CMK (cell line): ENCODE results near the gene TMEM63B.
A peak's percentile ranks its signal among the peaks of the same experiment; 100 is the strongest.
"Not testable (repeated sequence)": the region's sequence is repeated elsewhere in the genome, so short reads cannot be mapped to it uniquely, and the experiment has no call there.

ENCODE experiments used
- DNase-seq: peaks from one replicate; pipeline ENCODE4 v3.0.0-alpha.2; 2010; ENCODE audit warnings: low read depth

Gene TMEM63B

GRCh38 chr6:44117397-44118128 is 9.8 kb upstream of the TMEM63B start:
- no peak for DNase-seq

DNA sequence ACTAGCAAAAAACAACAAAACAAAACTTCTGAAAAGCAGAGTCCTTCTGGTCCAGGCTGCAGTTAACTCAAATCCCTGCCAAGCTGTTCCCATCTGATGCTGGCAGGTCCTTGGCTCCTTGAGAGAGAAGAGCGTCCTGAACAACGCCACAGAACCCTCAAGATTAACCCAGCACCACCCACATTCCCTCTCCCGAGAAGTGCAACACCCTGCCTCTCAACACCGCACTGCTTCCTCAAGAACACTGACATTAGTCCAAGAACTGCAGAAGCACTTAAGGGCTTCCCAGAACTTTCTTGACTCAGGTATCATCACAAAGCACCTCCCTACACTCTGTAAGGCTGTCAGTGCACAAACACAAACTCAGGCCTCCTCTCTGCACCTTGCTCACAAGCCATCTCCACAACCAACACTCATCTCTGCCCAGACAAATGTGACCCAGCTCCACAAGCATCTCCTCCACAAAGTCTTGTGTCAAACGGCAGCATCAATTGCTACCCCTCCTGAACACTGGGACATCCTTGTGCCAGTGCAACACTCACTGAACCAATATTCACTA is 7.6 kb upstream of the TMEM63B start:
- no peak for DNase-seq

DNA sequence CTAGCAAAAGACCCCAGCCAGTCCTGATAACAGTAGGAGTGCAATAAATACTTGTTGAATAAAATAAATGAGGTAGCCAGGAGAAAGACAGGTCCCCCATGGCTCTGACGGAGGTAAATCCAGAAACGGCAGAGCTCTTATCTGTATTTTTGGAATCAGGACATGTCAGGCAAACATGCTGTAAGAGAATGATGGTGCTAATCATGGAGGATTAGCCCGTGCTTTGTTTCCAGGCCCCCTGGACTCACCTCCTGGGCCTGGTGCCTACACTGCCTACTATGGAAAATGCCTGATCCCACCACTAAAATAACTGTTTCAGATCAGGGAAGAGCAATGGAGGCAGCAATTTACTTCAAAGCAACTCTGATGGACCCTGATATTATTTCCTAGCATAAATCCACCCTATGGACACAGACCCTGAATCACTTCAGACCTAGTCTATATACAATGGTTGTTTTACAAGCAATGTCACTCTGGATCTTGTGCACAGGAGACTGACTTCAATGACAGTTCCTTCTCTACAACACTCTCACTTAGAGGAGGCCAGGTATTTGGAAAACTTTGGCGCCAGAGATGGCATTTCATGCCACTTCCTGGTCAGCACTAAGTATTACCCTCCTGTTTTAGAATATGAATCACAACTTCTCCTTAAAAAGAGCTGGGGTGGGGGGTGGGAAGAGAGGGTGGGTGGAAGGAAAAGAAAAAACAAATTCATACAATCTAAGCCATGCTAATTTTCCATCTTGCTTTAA is 6.5 kb upstream of the TMEM63B start:
- DNase-seq: no peak

DNA sequence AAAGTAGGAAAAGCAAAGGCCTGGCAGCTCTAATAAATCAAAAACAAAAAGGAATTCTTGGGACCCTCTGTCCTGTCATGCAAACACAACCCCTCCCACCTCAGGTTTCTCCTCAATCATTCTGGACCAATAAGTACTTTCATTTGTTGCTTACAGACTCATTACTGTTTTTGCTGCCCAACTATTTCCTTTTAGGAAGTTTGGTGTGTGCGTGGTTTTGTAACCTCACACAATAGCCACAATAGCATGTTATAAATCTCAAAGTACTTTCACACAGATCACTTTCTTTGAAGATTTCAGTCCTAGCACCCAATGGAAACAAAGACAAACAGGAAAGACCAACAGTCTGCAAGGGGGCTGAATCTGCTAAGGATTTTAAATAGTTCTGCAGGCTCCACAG is 4.6 kb upstream of the TMEM63B start:
- no peak for DNase-seq

DNA sequence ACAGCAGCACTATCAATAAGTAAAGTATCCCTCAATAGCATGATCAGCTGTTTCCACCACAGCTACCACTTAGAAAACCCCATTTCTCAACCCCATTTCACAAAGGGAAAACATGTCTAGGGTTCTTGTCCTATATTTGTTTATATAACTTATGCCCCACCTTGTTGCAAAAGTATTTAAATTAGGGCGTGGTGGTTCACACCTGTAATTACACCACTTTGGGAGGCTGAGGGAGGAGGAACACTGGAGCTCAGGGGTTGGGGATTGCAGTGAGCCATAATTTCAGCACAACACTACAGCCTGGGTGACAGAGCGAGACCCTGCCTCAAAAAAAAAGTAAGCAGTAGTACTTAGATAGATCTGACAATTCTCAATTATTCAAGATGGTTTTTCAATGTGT is 3.8 kb upstream of the TMEM63B start:
- no peak for DNase-seq

- DNase-seq: peak; percentile 50
Measured at GRCh38 chr6:44126320-44127149, 819 bp upstream of the TMEM63B start.

DNA sequence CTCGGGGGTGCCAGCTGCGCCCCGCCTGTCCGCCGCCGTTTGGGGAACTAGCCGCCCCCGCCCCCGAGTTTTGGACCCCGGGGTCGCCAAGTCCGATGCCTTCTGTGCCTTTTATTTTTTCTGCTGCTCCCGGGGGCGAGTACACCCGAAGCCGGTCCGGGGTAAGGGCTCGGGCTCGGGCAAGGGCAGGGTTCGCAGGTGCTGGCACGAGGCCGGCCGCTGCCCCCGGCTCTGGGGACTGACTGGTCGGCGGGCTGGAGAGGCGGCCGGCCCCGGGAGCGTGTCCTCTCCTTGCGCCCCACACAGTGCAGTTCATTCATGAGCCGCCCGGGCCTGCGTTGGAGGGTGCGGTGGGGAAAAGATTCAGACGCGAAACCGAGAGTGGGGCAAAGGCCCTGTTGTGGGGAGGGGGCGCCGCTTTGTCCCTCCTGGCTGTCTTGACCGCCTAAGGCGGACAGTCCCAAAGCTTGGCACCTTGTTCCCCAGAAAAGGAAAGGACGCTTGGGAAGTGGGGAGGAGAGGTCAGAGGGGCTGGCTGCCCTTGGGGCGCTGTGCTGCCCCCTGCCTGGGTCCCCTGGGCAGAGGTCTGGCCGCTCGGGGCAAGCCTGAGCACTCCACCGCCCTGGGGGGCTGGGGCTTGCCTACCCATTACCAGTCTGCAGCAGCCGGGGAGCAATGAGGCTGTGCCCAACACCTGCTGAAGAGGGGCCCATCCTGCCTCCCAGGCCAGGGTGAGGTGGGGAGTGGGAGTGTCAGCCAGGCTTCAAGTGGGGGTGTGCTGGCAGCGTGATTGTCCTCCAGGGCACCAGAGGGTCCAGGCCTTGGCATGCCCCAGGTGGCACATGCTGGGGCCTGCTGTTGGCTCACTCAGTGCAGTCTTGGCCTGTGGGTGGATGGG is 915 bp downstream of the TMEM63B start:
- DNase-seq: no peak

DNA sequence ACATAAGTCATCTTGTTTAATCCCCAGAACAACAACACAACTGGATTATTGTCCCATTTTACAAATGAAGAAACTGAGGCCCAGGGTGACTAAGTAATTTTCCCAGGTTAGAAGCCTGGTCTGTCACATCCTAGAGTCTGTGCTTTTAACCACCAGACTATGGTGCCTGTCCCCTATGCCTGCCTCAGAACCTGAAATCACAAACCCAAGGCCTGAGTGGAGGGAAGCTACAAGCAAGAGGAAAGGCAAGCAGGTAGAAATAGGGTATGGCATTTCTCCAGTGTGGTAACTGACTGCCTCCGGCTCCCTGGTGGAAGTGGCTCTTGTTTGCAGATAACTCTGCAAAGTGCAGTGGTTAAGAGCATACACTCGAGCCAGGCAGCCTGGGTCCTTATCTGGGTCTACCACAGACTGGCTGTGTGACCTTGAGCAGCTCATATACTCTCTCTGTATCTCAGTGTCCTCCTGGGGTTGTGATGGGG is 2.5 kb downstream of the TMEM63B start:
- no peak for DNase-seq

DNA sequence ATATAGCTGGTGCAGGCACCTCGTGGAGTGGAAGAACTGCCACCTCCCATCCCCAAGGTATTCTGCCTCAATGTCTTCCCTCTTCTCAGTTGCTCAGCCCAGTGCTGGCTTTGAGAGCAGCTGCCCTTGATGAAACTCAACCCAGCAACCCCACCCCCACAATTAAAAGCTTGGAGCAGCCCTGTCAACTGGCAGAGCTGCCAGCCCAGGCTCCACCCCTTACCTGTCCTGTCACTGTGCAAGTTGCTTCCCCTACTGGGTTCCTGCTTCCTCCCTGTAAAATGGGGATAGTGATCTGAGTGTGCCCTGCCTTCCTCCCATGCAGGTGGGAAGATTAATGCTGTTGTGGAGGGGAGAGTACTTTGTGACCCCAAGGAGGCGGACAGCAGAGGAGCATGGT is 4.5 kb downstream of the TMEM63B start:
- DNase-seq: no peak

DNA sequence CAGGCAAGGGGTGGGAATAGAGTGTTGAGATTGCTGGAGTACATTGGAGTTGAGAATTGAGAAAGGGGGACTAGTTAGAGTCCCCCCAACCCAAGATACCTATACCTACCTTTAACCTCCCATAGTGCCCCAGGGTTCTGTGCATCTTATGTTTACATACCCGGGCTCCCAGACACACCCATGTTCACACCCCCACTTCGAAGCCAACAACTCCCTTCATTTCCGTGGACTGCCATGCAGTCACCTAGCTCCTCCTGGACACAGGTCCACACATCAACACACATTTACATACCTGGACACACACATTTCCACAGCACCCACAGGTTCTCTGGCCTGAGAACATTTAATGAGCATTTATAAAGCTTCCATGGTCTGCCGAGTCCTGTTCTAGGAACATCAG is 5.1 kb downstream of the TMEM63B start:
- no peak for DNase-seq

DNA sequence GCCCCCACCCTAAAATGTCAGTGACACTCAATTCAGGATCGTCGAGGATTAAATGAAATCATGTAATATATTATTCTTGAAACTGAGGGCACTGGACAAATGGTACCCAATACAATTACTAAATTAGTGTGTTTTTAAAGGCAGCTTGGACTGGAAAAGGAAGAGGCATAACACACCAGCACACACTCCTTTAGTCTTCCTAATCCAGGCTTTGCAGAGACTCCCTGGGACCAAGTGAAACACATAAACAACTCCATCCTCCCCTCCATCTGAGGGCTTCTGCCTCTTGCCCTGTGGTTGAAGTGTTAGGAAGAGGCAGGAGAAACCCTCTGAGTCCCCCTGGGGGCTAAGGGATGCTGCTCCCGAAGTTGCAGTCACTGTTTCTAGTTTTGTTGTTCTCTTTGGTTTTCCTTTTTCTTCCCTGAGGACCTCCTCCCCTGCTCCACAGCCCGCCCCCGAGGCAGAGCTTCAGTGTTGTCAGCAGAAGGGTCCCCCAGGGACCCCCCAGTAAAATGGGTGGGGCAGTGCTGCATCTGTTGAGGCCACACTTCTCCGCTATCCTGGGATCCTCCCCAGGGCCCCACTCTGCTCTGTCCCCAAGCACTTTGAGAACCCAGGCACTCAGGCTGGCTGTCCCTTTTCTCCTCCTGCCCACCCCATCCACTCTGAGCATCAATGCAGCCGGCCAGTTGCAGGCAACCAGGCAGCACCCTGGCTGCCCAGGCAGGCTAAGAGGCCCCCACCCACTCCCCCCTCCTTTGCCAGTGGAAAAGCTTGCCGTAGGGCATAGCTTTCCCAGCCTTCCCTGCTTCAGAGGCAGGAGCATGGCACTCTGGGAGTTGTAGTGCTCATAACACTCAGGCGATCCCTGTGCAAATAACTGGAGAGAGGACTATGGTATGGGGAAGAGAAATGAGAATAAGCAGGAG is 5.9 kb downstream of the TMEM63B start:
- no peak for DNase-seq

DNA sequence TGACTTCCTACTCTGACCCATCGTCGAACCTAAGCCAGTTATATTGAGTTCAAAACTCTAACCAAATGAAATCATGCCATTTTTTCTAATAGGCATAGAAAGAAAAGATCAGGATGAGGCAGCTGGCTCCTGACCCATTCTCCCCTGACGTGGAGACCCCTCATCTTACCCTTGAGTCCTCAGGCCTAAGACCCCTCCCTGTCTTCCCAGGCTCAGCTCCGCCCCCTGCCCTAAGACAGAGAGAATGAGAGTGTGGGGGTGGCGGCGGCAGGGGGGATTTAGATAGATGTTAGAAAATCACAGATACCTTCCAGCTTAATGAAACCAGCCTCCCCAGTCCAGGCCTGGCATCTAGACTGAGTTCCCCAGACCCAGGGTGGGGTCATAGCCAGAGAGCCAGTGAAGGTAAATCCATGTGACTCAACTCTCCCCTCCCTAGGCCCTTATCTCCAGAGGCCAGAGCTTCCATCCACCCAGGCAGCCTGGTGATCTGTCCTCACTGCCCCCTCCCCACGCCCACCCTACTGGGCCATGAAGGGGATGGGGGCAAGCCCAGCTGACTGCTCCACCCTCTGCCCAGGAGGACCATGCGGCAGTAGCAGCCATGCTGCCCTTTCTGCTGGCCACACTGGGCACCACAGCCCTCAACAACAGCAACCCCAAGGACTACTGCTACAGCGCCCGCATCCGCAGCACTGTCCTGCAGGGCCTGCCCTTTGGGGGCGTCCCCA is 6.8 kb downstream of the TMEM63B start:
- no peak for DNase-seq

- DNase-seq: no peak
Measured at GRCh38 chr6:44135173-44135758, 7.9 kb downstream of the TMEM63B start.

GRCh38 chr6:44135875-44136274 is 8.5 kb downstream of the TMEM63B start:
- DNase-seq: no peak

GRCh38 chr6:44138717-44139350 is 11.5 kb downstream of the TMEM63B start:
- DNase-seq: no peak

DNA sequence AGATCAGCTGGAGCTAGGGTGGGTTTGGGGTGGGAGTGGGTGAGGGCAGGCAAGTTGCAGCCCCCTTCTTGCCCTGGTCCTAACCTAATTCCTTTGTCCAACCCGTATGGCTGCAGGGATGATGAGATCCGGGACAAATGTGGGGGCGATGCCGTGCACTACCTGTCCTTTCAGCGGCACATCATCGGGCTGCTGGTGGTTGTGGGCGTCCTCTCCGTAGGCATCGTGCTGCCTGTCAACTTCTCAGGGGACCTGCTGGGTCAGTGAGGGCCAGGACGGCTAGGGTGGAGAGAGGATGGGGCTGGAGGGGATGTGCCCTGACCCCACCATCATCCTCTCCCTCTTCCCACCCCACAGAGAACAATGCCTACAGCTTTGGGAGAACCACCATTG is 12.0 kb downstream of the TMEM63B start:
- DNase-seq: no peak

- no peak for DNase-seq
Measured at GRCh38 chr6:44142835-44143234, 15.5 kb downstream of the TMEM63B start.

GRCh38 chr6:44143731-44144130 is 16.4 kb downstream of the TMEM63B start:
- DNase-seq: no peak

DNA sequence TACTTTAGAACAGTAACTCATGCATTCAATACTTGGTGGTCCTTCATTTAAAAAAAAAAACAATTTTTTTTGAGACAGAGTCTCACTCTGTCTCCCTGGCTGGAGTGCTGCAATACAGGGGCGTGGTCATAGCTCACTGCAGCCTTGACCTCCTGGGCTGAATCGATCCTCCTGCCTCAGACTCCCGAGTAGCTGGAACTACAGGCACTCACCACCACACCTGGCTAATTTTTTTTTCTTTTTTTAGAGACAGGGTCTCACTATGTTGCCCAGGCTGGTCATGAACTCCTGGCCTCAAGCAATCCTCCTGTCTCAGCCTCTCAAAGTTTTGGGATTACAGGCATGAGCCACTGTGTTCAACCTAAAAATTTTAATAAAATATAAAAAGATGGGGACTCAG is 17.2 kb downstream of the TMEM63B start:
- DNase-seq: not testable (repeated sequence)
